ENCODE measurements around the gene CPEB4.

CPEB4 gene

GRCh38 chr5:173885475-173886010, 2.6 kb upstream of the CPEB4 start:
- peak; percentile 74 to 76 for DNase-seq

GRCh38 chr5:173886150-173886549, 2.0 kb upstream of the CPEB4 start:
- no peak for DNase-seq

- peak; percentile 46 to 53 for DNase-seq
These were observed 453 bp downstream of the CPEB4 start for GRCh38 chr5:173888473-173889131.

- no peak for DNase-seq
These were observed 2.2 kb downstream of the CPEB4 start for GRCh38 chr5:173890195-173890991.

GRCh38 chr5:173891308-173892116, 3.4 kb downstream of the CPEB4 start:
- DNase-seq: no peak

GRCh38 chr5:173893192-173893561, 5.0 kb downstream of the CPEB4 start:
- no peak for DNase-seq

GRCh38 chr5:173895401-173896165, 7.4 kb downstream of the CPEB4 start:
- no peak for DNase-seq

- no peak for DNase-seq
These were observed 8.5 kb downstream of the CPEB4 start for GRCh38 chr5:173896631-173897030.

- no peak for DNase-seq
These were observed 13.6 kb downstream of the CPEB4 start for GRCh38 chr5:173901705-173902104.

- no peak for DNase-seq
These were observed 14.2 kb downstream of the CPEB4 start for GRCh38 chr5:173902334-173902733.

- DNase-seq: no peak
These were observed 14.6 kb downstream of the CPEB4 start for GRCh38 chr5:173902743-173903142.

- no peak for DNase-seq
These were observed 15.4 kb downstream of the CPEB4 start for GRCh38 chr5:173903396-173904140.

- no peak for DNase-seq
These were observed 16.0 kb downstream of the CPEB4 start for GRCh38 chr5:173904151-173904550.

GRCh38 chr5:173907284-173907683, 19.1 kb downstream of the CPEB4 start:
- no peak for DNase-seq

- no peak for DNase-seq
These were observed 19.7 kb downstream of the CPEB4 start for GRCh38 chr5:173907686-173908371.

GRCh38 chr5:173909199-173909598, 21.1 kb downstream of the CPEB4 start:
- DNase-seq: no peak

GRCh38 chr5:173910215-173910614, 22.1 kb downstream of the CPEB4 start:
- no peak for DNase-seq

GRCh38 chr5:173911623-173912022, 23.5 kb downstream of the CPEB4 start:
- no peak for DNase-seq

GRCh38 chr5:173913686-173914321, 25.7 kb downstream of the CPEB4 start:
- DNase-seq: peak; percentile 72 to 76

GRCh38 chr5:173915310-173916014, 27.3 kb downstream of the CPEB4 start:
- DNase-seq: no peak
